ENCODE measurements around the gene RNF182. TPM values are rescaled to one million over a fixed set of nuclear protein-coding genes. Genes with fewer than 3 reads are reported as not detected.
"Not testable (repeated sequence)": the region's sequence is repeated elsewhere in the genome, so short reads cannot be mapped to it uniquely, and the experiment has no call there.

Gene RNF182
- total RNA-seq, 1 donor, result 2.9 TPM

DNA sequence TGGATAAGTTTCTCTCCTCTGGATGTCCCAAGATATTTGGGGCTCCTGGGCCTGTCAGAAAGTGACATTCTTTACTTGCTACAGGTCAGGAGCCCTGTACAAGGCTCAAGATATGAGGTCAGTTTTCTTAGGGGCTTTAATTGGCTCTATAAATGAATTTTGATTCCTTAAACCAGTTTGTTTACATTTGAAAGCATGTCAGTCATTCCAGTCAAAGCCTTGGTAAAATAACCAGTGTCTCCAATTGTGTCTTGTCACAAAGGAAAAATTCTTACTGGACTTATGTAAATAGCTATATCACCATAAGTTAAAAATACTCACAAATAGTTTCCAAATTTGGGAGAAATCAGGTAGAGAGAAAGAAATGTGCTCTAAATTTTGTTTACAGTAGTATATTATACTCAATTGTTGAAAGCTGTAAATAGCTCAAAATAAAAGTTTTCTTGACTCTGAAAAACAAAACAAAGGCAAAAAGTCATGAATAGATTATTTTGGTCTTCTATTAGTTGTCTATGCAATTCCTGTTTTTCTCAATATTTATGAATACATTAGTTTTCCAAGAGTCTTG is 22.9 kb downstream of the RNF182 start:
- no peak for TF ChIP-seq CTCF (IDR thresholded peaks at IDR 0.05; ENCODE audit: insufficient read depth, low read length)
- no peak for DNase-seq (ENCODE audit: low read depth)
- H3K4me3 ChIP-seq (ENCODE audit: low read depth, low read length), result no peak overlapping the region

DNA sequence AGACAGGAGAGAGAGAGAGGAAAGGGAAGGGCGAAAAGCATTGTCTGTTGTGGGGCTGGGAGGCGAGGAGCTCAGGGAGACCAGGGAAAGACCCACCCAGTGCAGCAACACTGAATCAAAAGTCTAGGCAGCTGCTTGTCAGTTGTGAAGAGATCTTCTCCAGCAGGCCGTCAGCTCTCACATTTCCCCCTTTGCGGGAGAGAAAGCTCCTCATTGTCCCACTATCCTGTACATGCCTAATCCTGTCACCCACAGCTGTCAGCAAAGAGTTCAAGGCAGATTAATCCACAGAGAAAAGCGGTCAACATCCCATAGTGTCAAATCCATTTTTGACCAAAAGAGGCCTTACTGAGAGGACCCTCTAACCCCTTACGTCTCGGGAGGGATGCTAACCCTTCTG is 27.3 kb downstream of the RNF182 start:
- DNase-seq (ENCODE audit: low read depth), result no peak
- no peak for TF ChIP-seq CTCF (IDR thresholded peaks at IDR 0.05; ENCODE audit: insufficient read depth, low read length)
- H3K4me3 ChIP-seq (ENCODE audit: low read depth, low read length), result no peak overlapping the region

GRCh38 chr6:13953061-13953705 is 28.4 kb downstream of the RNF182 start:
- DNase-seq (ENCODE audit: low read depth), result no peak
- TF ChIP-seq CTCF (IDR thresholded peaks at IDR 0.05; ENCODE audit: insufficient read depth, low read length), result no peak
- no peak overlapping the region for H3K4me3 ChIP-seq (ENCODE audit: low read depth, low read length)

DNA sequence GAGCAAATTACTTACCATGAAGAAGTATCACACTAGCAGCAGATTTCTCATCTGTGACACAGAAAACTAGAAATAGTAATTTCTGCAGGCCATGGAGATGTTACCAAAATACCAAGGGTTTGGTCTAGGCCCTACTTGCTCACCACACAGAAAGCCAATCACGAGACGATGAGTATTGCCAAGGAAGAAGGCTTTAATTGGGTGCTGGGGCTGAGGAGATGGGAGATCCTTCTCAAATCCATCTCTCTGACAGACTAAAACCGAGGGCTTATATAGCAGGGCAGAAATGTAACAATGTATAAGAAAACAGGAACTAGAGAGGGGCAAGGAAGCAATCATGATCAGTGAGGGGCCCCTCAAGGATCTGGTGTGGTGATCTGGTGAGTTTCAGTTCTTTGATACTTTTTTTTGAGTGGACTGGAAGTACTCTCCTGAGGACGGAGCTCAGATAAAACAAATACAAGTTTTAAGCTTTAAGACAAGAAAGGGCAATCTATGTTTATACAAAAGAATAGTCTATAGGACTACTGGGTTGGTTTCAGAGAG is 40.9 kb downstream of the RNF182 start:
- no peak overlapping the region for H3K4me3 ChIP-seq (ENCODE audit: low read depth, low read length)
- no peak for TF ChIP-seq CTCF (IDR thresholded peaks at IDR 0.05; ENCODE audit: insufficient read depth, low read length)
- no peak for DNase-seq (ENCODE audit: low read depth)

DNA sequence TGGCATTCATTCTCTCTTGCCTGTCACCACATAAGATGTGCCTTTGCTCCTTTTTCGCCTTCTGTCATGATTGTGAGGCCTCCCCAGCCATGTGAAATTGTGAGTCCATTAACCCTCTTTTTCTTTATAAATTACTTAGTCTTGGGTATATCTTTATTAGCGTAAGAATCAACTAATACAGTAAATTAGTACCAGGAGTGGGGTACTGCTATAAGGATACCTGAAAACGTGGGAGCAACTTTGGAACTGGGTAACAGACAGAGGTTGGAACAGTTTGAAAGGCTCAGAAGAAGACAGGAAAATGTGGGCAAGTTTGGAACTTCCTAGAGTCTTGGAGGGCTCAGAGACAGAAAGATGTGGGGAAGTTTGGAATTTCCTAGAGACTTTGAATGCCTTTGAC is 46.6 kb downstream of the RNF182 start:
- DNase-seq (ENCODE audit: low read depth), result no peak
- no peak overlapping the region for H3K4me3 ChIP-seq (ENCODE audit: low read depth, low read length)
- TF ChIP-seq CTCF (IDR thresholded peaks at IDR 0.05; ENCODE audit: insufficient read depth, low read length), result no peak

GRCh38 chr6:13972602-13973001 is 47.9 kb downstream of the RNF182 start:
- H3K4me3 ChIP-seq (ENCODE audit: low read depth, low read length); DNase-seq (ENCODE audit: low read depth): not testable (repeated sequence)

- DNase-seq (ENCODE audit: low read depth); H3K4me3 ChIP-seq (ENCODE audit: low read depth, low read length): not testable (repeated sequence)
These were observed 48.7 kb downstream of the RNF182 start for GRCh38 chr6:13973422-13973821.

DNA sequence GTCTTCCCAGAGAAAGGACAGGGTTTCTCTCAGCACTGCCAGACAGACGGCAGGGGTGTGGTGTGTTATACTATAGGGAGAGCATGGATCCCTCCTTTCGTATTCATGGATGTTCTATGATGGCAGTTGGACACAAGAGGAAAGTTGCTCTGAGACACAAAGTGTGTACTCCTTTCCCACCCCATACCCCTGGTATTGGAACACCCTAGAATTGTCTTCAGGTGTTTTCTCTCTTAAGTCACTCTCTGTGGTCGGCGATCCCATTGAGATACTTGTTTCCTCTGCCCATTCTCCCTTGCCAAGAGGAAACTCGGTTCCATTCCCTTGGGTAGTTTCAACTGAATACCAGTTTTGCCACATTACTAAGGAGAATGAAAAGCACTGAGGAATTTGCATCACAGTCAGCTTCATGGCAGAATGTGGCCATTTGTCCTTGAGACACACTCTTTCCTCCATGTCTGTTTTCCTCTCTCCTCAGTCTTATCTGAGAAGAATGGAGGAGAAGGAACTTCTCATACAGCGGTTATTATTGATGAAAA is 53.4 kb downstream of the RNF182 start:
- no peak for TF ChIP-seq CTCF (IDR thresholded peaks at IDR 0.05; ENCODE audit: insufficient read depth, low read length)
- DNase-seq (ENCODE audit: low read depth), result no peak
- H3K4me3 ChIP-seq (ENCODE audit: low read depth, low read length), result no peak overlapping the region

Measured in fibroblast of the aortic adventitia (primary cell).